GM12864 (cell line): ENCODE data around the gene SMIM3.
"Not testable (repeated sequence)": the region's sequence is repeated elsewhere in the genome, so short reads cannot be mapped to it uniquely, and the experiment has no call there.

ENCODE experiments used
- DNase-seq: peaks from one replicate; pipeline ENCODE4 v3.0.0-alpha.2; 2011; ENCODE audit warnings: low read depth
- H3K4me3 ChIP-seq: 2 replicates; pipeline ENCODE4 v1.5.1; 2011; ENCODE audit warnings: mild to moderate bottlenecking, low read depth, low read length, control low read depth
- CTCF ChIP-seq: IDR thresholded peaks from 2 replicates; pipeline ENCODE4 v1.5.1; 2011; ENCODE audit warnings: low read depth, mild to moderate bottlenecking, moderate library complexity, low read length, control low read depth, inconsistent platforms; ENCODE audit errors: missing control alignments

Gene SMIM3

GRCh38 chr5:150785950-150786349 is 7.4 kb downstream of the SMIM3 start:
- no peak overlapping the region for H3K4me3 ChIP-seq
- no peak for DNase-seq
- no peak for TF ChIP-seq CTCF

- no peak for DNase-seq
- H3K4me3 ChIP-seq = no peak overlapping the region
- TF ChIP-seq CTCF = no peak
Observed at GRCh38 chr5:150786876-150787275, 8.3 kb downstream of the SMIM3 start.

- no peak for DNase-seq
- no peak overlapping the region for H3K4me3 ChIP-seq
- TF ChIP-seq CTCF = no peak
Observed at GRCh38 chr5:150787656-150788055, 9.1 kb downstream of the SMIM3 start.

- no peak overlapping the region for H3K4me3 ChIP-seq
Observed at GRCh38 chr5:150788977-150789376, 10.4 kb downstream of the SMIM3 start.

GRCh38 chr5:150789450-150789849 is 10.9 kb downstream of the SMIM3 start:
- DNase-seq = no peak

More at GRCh38 chr5:150788977-150789376, 10.4 kb downstream of the SMIM3 start:
- TF ChIP-seq CTCF = no peak
- no peak for DNase-seq

GRCh38 chr5:150789943-150790611 is 11.5 kb downstream of the SMIM3 start:
- no peak for TF ChIP-seq CTCF
- H3K4me3 ChIP-seq = no peak overlapping the region; the same call in 1 of the 2 replicates
- DNase-seq = no peak

More at GRCh38 chr5:150789450-150789849, 10.9 kb downstream of the SMIM3 start:
- no peak overlapping the region for H3K4me3 ChIP-seq
- TF ChIP-seq CTCF = no peak

GRCh38 chr5:150791536-150791935 is 13.0 kb downstream of the SMIM3 start:
- DNase-seq = no peak
- no peak for TF ChIP-seq CTCF
- no peak overlapping the region for H3K4me3 ChIP-seq

GRCh38 chr5:150793423-150793888 is 14.9 kb downstream of the SMIM3 start:
- not testable (repeated sequence) for DNase-seq

More at GRCh38 chr5:150793423-150793888, 14.9 kb downstream of the SMIM3 start:
- not testable (repeated sequence) for H3K4me3 ChIP-seq
